GM03348 (cell line): Measurements from ENCODE around the gene PCYOX1L.

Experiments
- DNase-seq: peaks from one replicate; pipeline ENCODE4 v3.0.0; 2012; ENCODE audit warnings: low spot score

PCYOX1L gene

DNA sequence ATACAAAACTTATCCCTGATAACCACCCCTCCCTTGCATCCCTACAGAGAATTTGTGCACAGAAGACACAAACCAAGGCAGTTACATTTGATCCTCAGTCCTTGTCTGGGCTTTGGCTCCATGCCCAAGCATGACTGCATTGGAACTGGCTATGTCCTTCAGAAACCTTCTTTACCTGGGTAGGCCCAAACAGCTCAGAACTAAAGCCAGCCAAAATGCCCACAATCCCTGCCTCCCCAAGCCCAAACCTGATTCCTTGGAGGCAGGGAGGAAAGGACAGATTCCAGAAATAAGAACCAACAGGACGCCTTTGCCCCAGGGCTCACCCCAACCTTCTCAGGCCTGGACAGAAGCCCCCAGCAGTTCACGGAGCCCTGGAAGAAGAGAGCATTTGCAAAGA, 13.0 kb downstream of the PCYOX1L start:
- DNase-seq: no peak

DNA sequence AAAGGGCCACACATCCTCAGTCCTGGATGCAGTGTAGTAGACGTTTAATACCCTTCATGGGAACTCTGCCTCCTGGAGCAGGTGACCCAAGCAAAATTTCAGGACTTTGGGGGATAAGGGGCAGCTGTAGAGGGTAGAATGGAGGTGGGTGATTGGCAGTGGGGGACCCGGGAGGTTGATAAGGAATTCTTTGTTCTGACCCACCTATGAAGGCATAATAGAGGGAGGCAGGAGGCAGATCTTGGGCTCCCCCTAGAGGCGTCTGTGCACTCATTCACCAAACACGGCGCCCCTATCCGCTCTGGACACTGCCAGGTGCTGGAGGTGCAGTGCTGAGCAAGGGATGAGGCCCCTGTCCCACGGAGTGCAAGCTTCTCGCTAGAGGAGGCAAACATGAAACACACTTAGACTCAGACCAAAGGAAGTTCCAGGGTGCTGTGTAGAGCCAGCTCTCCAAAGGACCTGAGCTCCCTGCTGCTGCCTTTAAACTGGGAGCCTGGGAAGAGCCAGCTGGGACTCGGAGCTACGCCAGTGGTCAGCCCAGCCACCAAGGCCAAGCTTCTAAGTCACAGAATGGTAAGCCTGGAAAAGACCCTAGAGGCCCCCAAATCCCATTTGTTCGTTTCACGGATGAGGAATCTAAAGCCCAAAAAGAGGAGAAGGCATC, 13.6 kb downstream of the PCYOX1L start:
- DNase-seq: peak; percentile 85

DNA sequence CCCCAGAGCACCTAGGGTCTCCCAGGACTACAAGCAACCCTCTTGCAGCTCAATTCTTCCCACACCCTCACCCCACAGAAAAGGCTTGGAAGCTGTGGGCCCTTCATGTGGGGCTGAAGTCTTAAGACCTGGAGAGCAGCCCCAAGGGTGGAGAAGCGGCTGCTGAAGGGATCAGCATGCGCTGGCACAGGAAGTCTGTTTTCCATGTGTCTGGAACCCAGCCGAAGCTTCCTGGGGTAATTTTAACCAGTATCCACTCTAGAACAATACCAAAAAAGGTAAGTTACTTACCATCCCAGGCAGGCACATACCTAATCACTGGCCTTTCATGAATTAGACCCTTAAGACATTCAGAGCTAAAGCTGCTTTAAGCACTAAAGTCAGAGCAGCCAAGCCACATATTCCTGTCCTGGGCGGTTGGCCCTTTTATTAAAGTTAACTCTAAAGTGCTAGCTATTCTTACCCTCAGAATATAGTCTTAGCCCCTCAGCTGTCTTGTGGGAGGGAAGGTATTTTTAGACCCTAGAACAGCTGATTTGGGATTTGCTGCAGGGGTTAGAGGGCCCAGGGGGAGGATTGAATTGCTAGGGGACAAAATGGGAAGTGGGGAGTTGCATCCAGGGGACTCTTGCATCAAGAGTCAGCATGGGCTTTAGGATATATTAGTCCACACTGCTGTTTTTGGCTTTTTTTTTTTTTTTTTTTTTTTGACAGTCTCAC, 14.4 kb downstream of the PCYOX1L start:
- DNase-seq: no peak

DNA sequence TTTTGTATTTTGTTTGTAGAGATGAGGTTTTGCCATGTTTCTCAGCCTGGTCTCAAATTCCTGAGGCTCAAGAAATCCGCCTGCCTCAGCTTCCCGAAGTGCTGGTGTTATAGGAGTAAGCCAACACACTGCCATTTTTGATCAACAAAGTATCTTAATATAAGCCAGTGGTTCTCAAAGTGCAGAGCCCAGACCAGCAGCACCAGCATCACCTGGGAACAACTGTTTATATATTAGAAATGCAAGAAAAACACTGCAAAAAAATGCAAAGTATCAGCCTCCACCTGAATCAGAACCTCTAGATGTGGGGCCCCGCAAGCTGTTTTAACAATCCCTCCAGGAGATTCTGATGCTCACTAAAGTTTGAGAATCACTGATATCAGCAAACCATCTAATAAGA, 15.1 kb downstream of the PCYOX1L start:
- DNase-seq: no peak

DNA sequence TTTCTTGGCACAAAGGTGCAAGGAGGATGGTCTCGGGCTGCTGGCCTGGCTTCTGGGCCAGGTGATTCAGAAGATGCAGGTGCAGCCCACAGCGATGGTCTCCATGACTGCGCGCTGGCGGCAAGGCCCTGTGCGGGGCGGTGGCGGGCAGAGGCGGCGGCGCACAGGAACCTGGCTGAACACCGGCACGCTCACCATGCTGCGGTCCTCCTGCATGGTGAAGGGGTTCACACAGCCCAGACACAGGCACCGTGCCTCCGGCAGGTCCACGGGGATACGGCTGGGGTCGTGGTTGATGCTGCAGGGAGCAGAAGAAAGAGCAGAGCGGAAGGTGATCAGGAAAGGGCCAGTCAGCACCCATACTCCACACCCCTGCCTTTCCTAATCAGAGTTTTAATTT, 16.5 kb downstream of the PCYOX1L start:
- no peak for DNase-seq

DNA sequence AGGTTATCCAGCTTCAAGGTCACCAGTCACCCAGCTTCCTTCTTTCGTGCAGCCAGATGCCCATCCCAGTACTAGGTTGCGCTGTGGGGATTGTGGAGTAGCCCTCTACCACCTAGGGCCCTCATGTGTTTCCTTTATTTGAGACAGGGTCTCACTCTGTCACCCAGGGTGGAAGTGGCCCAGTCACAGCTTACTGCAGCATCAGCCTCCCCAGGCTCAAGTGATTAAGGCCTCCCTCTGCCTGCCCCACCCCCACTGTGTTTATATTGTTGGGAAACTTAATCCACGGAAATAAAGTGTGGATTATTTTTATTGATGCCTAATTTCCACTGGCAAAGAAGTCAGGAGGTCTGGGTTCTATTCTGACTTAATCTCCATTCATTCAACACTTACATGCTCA, 17.0 kb downstream of the PCYOX1L start:
- no peak for DNase-seq

DNA sequence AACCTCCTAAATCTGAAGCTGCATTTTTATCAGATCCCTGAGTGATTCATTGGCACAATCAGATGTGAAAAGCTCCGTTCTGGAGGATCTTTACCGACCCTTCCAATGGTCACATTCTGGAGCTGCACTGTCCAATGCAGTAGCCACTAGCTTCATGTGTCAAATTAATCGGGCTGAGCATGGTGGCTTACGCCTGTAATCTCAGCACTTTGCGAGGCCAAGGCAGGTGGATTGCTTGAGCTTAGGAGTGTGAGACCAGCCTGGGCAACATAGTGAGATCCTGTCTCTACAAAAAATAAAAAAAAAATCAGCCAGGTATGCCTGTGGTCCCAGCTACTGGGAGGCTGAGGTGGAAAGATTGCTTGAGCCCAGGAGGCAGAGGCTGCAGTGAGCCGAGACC, 17.6 kb downstream of the PCYOX1L start:
- DNase-seq: no peak

DNA sequence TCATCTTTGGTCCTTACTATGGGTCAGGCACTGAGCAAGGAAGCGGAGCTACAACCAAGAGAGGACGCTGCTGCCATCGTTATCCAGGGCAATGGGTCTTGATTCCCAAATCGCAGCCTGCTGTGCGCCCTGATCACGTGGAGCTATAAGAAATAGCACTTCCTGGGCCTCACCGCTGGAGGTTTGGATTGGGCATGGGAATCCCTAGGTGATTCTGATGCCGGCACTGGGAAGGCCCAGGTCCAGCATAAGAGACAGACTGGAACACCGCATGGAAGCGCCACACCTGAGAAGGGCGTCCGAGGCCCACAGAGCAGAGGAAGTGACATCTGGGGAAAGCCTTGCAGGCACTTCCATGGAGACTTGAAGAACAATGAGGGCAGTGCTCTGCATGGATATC, 18.3 kb downstream of the PCYOX1L start:
- no peak for DNase-seq

DNA sequence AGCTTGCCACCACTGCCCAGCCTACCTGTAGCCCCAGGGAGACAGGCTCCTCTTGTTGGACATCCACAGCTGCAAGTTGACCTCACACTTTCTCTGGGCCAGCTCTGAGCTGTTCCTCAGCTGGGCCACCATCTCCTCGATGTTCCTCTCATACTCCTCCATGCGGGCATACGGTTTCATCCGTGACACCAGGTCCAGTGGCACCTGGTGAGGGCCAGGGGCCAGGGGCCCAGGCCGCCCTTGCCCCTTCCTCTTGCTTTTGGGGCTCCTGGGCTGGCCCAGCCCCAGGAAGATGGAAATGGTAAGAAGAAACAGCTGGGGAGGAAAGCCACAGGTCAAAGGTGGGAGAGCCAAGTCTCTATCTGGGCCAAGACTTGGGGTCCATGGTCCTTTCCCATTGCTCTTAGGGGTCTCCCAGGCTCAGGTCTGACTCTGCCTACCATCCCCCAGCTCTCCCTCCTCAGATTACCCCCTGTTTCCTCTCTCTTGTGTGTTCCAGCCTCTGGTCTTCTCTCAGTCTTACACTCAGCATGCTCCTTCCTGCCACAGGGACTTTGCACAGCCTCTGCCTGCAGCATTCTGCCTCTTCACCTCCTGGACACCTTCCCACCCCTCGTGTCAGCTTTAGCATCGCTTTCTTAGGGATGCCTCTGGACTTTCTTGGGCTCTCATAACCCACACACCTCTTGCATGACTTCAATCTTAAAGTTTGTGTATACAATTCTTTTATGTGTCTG, 19.0 kb downstream of the PCYOX1L start:
- no peak for DNase-seq

DNA sequence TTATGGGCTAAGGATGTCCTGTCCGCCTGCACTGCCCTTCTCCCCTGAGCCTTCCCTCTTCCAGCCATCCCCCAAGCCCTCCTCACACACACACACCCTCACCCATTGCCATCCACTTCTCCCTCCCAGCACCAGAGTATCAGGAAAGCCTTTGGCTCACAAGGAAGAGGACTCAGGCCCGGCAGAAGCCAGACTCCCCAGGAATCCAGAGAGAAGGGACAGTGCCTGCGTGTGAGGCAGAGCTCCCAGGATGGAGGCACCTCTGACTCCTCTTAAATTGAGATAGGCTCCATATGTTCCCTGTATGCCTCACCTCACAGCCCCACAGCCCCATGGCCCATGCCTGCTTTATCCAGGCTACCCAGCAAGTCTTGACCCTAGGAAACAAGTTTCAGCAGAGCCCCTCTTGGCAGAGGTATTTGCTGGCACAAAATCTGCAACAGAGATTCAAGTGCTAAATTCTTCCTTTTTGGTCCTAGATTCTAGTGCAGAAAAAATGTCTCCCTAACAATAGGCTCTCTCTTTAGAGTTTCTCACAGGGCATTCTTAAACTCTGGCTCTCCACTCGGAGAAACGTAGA, 20.5 kb downstream of the PCYOX1L start:
- no peak for DNase-seq

DNA sequence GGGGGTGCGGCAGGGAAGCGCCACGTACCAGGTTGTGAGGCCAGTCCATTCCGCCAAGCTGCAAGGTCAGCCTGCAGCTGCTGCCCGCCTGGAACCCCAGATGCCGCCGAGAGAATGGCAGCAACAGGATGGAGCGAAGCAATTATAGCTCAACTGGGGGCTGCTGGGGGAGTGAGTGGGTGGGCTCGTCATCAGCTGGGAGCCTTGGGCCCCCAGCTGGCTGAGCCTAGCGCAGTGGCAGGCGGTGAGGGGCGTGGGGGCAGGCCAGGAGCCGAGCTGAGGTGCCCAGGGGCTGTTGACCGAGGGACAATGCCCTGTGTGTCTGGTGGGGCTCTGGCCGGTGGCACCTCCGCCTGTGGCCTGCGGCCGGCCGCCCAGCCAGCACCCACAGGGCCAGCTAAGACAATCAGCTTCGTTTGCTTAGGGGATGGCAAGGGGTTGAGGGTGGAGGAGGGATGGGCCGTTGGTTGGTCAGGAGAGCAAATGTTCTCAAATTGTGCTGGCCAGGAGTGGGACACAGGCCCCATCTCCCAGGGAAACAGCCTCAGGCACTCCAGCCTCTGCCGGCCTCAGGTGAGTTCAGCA, 21.4 kb downstream of the PCYOX1L start, which contains the start of gene IL17B:
TSS of gene IL17B (minus strand) at position 116 of the 585 bp plus-strand sequence. CDS start at position 49, 67 bp downstream.
- DNase-seq: no peak

DNA sequence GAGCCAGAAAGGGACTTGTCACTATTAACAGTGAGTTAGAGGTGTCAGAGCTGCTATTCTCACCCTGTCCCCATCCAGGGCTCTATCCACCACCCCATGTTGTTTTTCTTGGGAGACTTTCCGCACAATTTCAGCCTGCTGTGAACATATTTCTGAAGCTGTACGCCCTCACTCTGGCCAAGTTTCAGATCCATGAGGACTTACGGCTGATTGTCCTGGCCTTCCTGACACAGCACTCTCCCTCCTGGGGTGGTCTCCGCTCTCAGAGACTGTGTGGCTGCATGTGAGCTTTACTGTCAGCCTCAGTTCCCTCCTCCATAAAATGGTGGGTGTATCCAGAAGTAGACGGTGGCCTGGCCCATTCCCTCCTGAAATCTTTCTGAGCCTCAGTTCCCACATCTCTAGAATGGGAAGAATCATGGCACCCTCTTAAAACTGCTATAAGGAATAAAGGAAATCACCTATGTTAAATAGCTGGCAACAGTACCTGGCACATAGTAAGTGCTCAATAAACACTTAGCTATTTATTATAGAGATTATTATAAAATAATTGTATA, 22.1 kb downstream of the PCYOX1L start:
- DNase-seq: no peak

DNA sequence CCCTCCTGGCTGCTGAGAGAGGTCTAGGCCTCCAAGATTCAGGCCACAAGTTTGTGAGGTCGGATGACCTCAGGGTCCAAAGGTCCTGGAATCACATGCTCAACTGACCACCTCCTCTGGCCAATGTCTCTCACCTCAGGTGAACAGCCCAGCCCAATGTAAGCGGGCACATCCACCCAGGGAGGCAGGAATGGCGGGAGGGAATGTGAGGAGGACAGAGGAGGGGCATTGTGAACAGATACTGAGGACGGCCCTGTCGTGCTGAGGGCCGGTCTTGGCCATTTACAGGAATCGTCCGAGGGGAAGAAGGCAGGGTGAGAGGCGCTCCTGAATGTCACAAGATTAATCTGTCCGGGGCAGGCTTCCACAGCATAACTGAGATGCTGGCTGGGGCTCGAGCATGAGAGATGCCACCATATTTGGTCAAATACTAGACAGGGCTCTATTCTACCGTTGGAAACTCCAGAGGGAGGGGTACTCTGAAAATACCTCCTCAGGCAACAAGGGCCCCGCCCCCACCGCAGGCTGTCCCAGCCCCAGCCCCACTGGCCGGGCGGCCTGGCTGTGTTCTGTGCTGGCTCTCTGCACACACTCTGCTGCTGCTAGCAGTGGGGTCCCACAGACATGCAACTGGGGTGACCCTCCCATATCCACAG, 22.7 kb downstream of the PCYOX1L start:
- DNase-seq: no peak

DNA sequence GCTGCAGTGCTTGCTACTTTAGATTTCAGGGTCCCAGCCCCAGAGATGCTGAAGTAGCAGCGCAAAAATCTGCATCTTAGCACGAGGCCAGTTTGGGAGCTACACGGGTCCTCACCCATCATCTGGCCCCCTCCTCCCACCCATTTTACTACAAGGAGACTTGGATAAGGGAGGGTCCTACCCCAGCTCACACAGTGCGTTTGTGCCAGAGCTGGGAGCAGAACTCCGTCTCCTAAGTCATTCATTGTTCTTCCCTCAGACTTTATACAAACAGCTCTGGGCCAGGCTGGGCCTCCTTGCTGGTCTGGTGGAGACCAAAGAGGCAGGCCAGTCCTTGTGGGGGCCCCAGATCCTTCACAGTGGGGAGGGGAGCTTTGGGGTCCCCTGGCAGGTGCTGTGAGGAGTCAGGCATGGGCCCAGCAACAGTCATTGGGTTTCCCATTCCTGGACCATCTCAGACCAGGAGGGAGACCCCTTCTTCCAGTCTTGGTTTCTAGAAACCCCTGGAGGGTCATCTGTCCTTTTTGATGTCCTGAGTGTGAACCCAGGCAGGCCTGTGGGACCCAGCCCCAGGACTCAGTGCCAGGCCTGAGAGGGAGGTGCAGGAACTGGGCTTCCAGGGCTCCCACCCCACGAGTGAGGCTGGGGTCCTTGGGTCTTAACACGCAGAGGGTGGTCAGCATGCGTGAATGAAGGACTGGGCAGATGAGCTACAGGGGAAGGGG, 23.6 kb downstream of the PCYOX1L start:
- DNase-seq: no peak

DNA sequence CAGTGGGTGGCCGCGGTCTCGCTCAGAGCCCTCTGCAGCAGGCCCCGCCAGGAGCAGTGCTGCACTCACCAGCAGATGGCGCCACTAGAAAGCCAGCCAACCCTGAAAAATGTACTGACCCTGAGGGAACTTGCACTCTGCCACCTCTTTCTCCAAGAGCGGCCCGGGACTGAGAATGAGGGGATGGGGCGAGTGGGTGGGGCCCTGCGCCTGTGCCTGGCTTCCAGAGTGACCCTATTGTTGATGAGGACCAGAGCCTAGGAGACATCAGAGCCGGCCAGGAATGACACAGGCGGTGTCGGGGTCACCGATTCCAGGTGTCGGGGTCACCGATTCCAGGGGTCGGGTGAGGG, 24.1 kb downstream of the PCYOX1L start:
- peak; percentile 91 for DNase-seq

DNA sequence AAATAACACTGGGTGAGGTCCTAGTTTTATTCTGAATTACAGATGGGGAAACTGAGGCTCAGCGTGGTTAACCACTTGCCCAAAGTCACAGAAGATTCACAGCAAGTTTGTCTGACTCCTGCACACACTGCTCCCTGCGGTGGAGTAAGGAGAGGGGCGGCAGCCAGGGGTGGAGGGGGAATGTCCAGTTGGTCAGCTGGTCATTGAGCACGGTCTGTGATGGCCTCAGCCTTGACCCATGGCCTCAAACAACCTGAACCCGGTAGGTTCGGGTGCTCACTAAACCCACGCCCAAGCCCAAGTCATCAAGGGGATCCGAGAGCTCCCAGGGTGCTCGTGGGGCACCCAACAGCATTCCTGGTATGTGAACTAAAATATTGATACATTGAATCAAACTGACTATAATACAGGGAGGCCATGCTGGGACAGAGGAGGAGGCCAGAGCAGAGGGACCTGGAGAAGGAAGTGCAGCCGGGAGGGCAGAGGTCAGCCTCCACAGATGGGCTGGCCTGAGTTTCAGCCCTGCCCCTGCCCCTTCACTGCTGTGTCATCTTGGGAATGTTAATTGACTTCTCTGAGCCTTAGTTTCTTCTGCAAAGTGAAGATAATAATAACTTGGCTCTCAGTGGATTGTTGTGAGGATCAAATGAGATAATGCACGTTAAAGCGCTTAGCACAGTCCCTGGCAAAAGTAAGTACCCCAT, 24.8 kb downstream of the PCYOX1L start:
- no peak for DNase-seq

DNA sequence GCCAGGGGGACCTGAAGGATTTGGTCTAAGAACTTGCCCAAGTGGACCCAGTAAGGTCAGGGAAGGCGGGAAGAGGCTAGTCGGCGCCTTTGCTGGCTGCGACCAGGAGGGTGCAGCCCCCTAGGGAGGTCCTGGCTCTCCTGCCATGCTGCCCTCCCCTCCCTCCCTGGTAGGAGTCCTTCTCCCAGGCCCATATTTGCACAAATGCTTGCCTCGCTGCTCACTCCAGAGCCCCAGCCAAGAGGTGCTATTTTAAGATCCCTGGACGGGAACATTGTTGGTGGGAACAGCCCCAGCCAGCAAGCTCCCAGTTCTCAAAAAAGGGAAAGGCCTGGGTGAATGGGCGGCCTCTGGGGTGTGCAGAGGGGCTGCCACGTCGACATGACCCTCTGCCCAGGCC, 25.6 kb downstream of the PCYOX1L start:
- DNase-seq: no peak

DNA sequence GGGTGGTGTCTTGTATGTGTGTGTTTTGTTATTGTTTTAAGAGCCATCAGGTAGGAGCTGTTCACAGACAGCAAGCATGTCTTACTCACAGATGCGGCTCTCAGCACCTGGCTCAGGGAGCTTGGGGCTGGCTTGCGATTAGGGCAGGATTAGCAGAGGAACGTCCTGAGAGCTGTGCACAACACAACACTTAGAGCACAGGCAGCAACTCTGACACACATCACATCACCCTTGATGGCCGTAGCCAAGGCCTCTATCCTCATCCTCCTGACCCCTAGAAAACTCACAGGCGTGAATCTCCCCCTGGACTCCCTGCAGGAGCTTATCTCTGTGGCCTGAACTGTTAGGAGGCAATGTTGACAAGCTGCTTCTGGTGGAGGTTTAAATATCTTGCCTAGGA, 28.3 kb downstream of the PCYOX1L start:
- DNase-seq: no peak

DNA sequence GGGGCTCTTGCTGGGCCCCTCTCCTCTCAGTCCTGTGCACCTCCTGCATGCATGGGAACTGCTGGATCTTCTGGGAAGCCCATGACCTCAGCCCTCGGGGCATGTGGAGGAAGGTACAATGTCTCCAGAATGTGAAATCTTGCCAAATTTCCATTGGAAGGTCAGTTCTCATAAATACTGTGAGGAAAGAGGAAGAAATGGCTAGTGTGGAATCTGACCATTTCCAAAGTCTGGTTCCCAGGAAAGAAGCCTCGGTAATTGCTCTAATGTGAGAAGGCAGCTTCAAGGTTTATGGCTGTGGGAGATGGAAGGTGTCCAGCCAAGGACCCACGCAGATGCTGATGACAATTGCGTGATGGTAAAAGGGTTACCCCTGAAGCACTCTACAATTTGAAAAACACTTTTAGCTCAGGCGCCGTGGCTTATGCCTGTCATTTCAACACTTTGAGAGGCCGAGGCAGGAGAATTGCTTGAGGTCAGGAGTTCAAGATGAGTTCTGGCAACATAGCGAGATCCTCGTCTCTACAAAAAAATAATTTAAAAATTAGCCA, 29.3 kb downstream of the PCYOX1L start:
- DNase-seq: no peak

DNA sequence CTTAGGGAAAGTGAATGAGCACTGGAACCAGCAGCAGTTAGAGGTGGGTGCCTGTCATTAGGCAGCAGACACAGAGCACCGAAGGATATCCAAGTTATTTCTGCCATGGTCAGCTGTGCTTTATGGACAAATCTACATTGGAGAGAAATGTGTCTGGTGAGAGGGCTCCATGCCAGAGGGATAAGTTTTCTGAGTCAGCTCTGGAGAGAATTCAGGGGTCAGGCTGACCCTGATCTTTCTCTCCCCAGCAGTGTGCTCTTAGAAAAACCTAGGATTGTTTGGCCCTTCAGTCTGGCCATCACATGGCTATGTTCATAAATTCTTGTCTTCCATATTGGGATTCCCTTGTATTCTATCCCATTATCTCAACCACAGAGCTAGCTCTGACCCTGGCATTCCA, 30.1 kb downstream of the PCYOX1L start:
- peak; percentile 44 for DNase-seq
